Measurements from ENCODE around the gene C1QL3. TPM values are rescaled to one million over a fixed set of nuclear protein-coding genes. Genes with fewer than 3 reads are reported as not detected.

The C1QL3 gene
- total RNA-seq, 1 donor from 2014 or later = 0.96 TPM

GRCh38 chr10:16477757-16478156, 43.9 kb downstream of the C1QL3 start:
- Histone ChIP-seq H3K27me3 (ENCODE audit: control insufficient read depth, insufficient read depth, low read length) (no peaks in the 10 kb centered on the region), H3K36me3 (ENCODE audit: control insufficient read depth, insufficient read depth, low read length) (no peaks in the 10 kb centered on the region), H3K4me3 (ENCODE audit: low read depth, low read length) (no peak overlapping the region)
- no peak for DNase-seq (ENCODE audit: low read depth)
- TF ChIP-seq, protein P1, sequence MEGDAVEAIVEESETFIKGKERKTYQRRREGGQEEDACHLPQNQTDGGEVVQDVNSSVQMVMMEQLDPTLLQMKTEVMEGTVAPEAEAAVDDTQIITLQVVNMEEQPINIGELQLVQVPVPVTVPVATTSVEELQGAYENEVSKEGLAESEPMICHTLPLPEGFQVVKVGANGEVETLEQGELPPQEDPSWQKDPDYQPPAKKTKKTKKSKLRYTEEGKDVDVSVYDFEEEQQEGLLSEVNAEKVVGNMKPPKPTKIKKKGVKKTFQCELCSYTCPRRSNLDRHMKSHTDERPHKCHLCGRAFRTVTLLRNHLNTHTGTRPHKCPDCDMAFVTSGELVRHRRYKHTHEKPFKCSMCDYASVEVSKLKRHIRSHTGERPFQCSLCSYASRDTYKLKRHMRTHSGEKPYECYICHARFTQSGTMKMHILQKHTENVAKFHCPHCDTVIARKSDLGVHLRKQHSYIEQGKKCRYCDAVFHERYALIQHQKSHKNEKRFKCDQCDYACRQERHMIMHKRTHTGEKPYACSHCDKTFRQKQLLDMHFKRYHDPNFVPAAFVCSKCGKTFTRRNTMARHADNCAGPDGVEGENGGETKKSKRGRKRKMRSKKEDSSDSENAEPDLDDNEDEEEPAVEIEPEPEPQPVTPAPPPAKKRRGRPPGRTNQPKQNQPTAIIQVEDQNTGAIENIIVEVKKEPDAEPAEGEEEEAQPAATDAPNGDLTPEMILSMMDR (IDR thresholded peaks at IDR 0.05; ENCODE audit: insufficient read depth, low read length, poor library complexity, severe bottlenecking) = no peak

GRCh38 chr10:16472828-16473227, 48.9 kb downstream of the C1QL3 start:
- H3K36me3 ChIP-seq (ENCODE audit: control insufficient read depth, insufficient read depth, low read length) = no peaks in the 10 kb centered on the region
- TF ChIP-seq, protein P1 (IDR thresholded peaks at IDR 0.05; ENCODE audit: insufficient read depth, low read length, poor library complexity, severe bottlenecking) = no peak
- H3K27me3 ChIP-seq (ENCODE audit: control insufficient read depth, insufficient read depth, low read length) = no peaks in the 10 kb centered on the region
- DNase-seq (ENCODE audit: low read depth) = no peak
- H3K4me3 ChIP-seq (ENCODE audit: low read depth, low read length) = no peak overlapping the region

GRCh38 chr10:16470747-16471146, 50.9 kb downstream of the C1QL3 start:
- H3K4me3 ChIP-seq (ENCODE audit: low read depth, low read length) = no peak overlapping the region
- DNase-seq (ENCODE audit: low read depth) = no peak
- TF ChIP-seq, protein P1 (IDR thresholded peaks at IDR 0.05; ENCODE audit: insufficient read depth, low read length, poor library complexity, severe bottlenecking) = no peak
- H3K27me3 ChIP-seq (ENCODE audit: control insufficient read depth, insufficient read depth, low read length) = no peaks in the 10 kb centered on the region
- H3K36me3 ChIP-seq (ENCODE audit: control insufficient read depth, insufficient read depth, low read length) = no peaks in the 10 kb centered on the region

DNA sequence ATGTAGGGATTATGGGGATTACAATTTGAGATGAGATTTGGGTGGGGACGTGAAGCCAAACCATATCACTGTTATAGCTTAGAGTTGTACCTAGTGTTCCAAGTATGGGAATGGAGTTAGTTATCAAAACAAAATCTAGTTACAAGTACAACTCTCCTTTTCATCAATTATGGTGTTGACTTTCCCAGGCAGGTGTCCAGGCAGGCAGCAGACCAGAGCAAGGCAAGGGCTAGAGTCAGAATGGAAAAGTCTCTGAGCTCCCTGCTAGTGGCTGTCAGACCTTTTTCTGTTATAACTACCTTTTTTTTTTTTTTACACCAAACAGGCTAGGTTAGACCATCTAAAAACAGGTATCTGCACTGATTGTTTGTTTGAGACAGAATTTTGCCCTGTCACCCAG, 55.7 kb downstream of the C1QL3 start:
- H3K36me3 ChIP-seq (ENCODE audit: control insufficient read depth, insufficient read depth, low read length) = no peaks in the 10 kb centered on the region
- H3K4me3 ChIP-seq (ENCODE audit: low read depth, low read length) = no peak overlapping the region
- DNase-seq (ENCODE audit: low read depth) = no peak
- H3K27me3 ChIP-seq (ENCODE audit: control insufficient read depth, insufficient read depth, low read length) = no peaks in the 10 kb centered on the region
- TF ChIP-seq, protein P1 (IDR thresholded peaks at IDR 0.05; ENCODE audit: insufficient read depth, low read length, poor library complexity, severe bottlenecking) = no peak

Other genes with a start within 250 kb of the C1QL3 start
- 12.9 and 15.1 TPM in 2 replicates for gene PTER, start 84.9 kb downstream of the C1QL3 start, total RNA-seq